H1 (cell line): ENCODE measurements around the gene CIPC. TPM values are rescaled to one million over a fixed set of nuclear protein-coding genes. Genes with fewer than 3 reads are reported as not detected.

Source experiments
- CHD1 ChIP-seq: IDR thresholded peaks from 2 replicates; pipeline ENCODE4 v1.6.1; 2012; ENCODE audit warnings: low read depth, low read length, improper control_type of control experiment
- CTBP2 ChIP-seq: IDR thresholded peaks from 2 replicates; pipeline ENCODE4 v1.7.0; 2011; ENCODE audit warnings: borderline replicate concordance, mild to moderate bottlenecking, moderate library complexity, mixed read lengths, low read length; ENCODE audit not compliant: insufficient read depth, insufficient read length
- MAFK ChIP-seq: IDR thresholded peaks from 2 replicates; pipeline ENCODE4 v1.6.1; 2012; ENCODE audit warnings: low read depth, mild to moderate bottlenecking, improper control_type of control experiment, low read length
- RNF2 ChIP-seq: fragments of 200-900, 300-1000 bp; sonication (generic); IDR thresholded peaks from 2 replicates; pipeline ENCODE4 v1.7.1; 2016; ENCODE audit warnings: borderline replicate concordance, low read depth, mild to moderate bottlenecking, antibody characterized with exemption, low read length; ENCODE audit not compliant: poor library complexity, severe bottlenecking; ENCODE audit errors: missing control alignments
- SUZ12 ChIP-seq: fragments of 200-600 bp; sonication (generic); IDR thresholded peaks from 2 replicates; pipeline ENCODE4 v1.6.1; 2012; ENCODE audit warnings: mild to moderate bottlenecking, inconsistent platforms, low read length, moderate library complexity, mixed read lengths
- polyA plus RNA-seq, 7 experiments: library from polyadenylated mRNA; depleted of rRNA in 3 of 7; stranded (reverse) in 5 of 7; unstranded in 2 of 7; fragments of >200 nt in 5 of 7; fragments of 200-250 nt in 2 of 7; gene quantifications; 1 replicate in 5 of 7; 2 replicates in 1 of 7; 4 replicates in 1 of 7; pipeline versions ENCODE4 v1.2.1 to v1.2.3, GENCODE V29; 2011 to 2013; ENCODE audit warnings: missing spikeins in 2 of 7, mixed read lengths in 2 of 7
- total RNA-seq: library from RNA; stranded (reverse); fragmentation: NEBNext Ultra II Directional; extraction: Animal tissue kit (Norgen Biotek cat#: 25700); gene quantifications from 2 replicates; pipeline ENCODE4 v1.2.1, GENCODE V29; 2021

CIPC gene
- total and polyA plus RNA-seq, 2 of the 8 experiments (the other 6 are each of a cell fraction or from before 2014, with no cell fraction given) = 13.9 to 32.7 TPM

DNA sequence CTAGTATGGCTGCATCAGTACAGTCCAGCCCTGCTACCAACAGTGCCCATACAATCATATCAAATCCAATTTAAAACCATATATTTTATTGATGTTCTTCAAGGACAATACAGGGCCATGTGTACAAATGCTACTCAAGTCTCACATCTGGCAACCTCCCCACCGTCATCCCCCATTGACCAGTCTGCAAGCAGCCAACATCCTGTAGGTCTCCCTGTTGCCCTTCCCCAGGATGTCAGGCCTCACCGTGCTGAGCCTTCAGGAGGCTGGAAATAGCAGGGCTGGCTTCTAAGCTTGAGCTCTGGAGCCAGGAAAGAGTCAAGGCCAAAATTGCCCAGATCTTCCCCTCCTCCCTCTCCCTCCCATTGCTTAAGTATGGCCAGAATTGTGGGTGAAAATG is 33.1 kb downstream of the CIPC start (continued):
- TF ChIP-seq CTBP2 (no peak), SUZ12 (no peak), RNF2 (no peak), MAFK (no peak), CHD1 (no peak)
